Measurements from ENCODE around the gene SHISA8. TPM values are rescaled to one million over a fixed set of nuclear protein-coding genes. Genes with fewer than 3 reads are reported as not detected.

The SHISA8 gene
- polyA plus RNA-seq, 2 donors = 0.07 TPM; not detected in 1

DNA sequence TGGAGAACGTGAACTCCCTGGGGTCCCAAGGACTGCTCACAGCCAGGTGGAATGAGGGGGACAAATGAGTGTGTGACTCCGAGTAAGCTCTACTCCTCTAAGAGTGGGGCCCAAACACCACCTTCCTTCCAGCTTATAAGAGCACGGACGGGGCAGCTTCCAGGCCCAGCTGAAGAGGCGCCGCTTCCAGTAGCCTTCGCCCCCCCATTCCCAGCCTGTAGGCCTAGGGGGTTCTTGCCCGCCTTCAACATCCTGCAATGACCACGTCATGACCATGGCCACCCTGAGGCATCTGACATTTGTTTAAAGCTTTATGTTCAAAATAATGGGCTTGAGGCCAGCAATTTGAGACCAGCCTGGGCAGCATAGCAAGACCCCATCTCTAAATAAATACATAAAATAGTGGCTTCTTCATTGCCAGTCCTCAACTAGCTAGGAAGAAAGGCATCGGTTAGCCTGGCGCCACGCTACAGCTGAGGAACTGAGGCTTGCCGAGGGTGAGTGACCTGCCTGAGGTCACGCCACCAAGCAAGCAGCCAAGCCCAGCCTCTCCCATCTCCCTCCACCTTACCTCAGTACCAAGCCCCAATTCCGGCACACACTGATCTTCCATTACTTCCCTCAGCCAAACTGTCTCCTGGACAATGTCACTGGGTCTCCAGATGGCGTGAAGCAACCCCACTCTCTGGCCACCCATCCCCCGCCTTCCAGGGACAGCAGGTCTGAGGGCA, 19.6 kb upstream of the SHISA8 start:
- no peak overlapping the region for H3K27ac ChIP-seq (ENCODE audit: low read depth in 2 of 2, low read length in 1 of 2)
- 93 to 94% methylated on average over 17 of the region's 17 CpGs for WGBS, 2 donors
- H3K4me1 ChIP-seq (ENCODE audit: control insufficient read depth in 2 of 2, insufficient read depth in 2 of 2, low read length in 1 of 2) = peaks cover 0 to 5% of the 10 kb centered on the region in 2 donors
- no peaks in the 10 kb centered on the region for H3K36me3 ChIP-seq (ENCODE audit: control insufficient read depth in 2 of 2, insufficient read depth in 2 of 2, low read length in 1 of 2)
- no peaks in the 10 kb centered on the region for H3K27me3 ChIP-seq (ENCODE audit: control insufficient read depth in 1 of 2, insufficient read depth in 2 of 2, low read length in 2 of 2)
- H3K9me3 ChIP-seq (ENCODE audit: control insufficient read depth in 2 of 2, insufficient read depth in 1 of 2, low read depth in 1 of 2, low read length in 1 of 2) = no peaks in the 10 kb centered on the region
- no peak overlapping the region for H3K4me3 ChIP-seq (ENCODE audit: low read depth in 1 of 2, low read length in 2 of 2)

DNA sequence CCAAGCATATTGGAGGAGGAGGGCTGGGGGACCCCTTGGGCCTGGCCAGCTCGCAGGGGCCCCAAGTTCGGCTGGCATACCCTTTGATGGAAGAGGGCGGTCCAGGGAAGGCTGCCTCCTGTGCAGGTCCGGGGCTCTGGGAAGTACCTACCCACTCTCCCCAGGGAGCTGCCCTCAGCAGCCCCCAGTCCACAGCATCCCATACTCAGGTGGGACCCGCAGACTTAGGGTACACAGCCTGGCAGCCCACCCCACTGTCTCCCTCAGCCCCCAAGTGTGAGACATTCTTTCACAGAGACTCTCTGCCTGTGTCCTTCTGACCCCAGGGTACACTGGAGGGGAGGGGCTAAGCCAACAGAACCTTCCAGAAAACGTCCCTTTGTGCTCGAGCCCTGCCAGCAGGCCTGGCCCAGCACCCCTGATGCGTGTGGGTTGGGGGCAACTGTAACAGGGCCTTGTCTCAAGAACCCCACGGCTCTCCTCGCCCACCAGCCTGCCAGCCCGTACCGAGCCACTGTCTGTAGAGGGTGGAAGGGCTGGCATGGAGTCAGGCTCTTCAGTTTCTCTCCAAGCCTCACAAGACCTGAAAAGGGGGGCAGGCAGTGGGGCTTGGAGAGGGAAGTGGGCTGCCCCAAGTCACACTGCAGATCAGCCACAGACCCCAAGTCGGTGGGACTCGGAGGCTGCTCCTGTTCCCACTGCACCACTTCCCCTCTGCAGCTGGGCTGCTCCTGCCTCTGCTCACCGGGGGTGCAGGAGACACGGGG, 18.7 kb upstream of the SHISA8 start:
- 78 to 84% methylated on average over 13 to 16 of the region's 16 CpGs for WGBS, 2 donors
- Histone ChIP-seq H3K27me3 (ENCODE audit: control insufficient read depth in 1 of 2, insufficient read depth in 2 of 2, low read length in 2 of 2) (no peaks in the 10 kb centered on the region), H3K4me1 (ENCODE audit: control insufficient read depth in 2 of 2, insufficient read depth in 2 of 2, low read length in 1 of 2) (peaks cover 0 to 2% of the 10 kb centered on the region in 2 donors), H3K4me3 (ENCODE audit: low read depth in 1 of 2, low read length in 2 of 2) (no peak overlapping the region), H3K27ac (ENCODE audit: low read depth in 2 of 2, low read length in 1 of 2) (no peak overlapping the region), H3K9me3 (ENCODE audit: control insufficient read depth in 2 of 2, insufficient read depth in 1 of 2, low read depth in 1 of 2, low read length in 1 of 2) (no peaks in the 10 kb centered on the region), H3K36me3 (ENCODE audit: control insufficient read depth in 2 of 2, insufficient read depth in 2 of 2, low read length in 1 of 2) (no peaks in the 10 kb centered on the region)

DNA sequence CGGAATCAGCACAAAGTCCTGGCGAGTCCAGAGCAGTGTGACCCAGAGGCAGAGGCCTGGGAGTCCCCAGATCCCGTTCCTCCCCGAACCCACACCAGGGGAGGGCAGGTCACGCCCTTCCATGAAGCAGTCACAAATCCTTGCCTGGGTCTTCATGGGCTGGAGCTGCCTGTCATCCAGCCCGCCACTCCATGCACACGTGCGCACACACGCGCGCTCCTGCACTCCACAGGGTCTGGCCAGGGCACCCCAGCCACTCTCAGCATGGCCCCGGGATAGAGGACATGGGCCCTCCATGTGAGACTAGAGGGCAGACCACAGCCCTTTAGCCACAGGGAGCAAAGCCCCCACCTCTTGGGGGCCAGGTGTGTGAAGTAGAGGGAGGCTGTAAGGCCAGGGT, 17.5 kb upstream of the SHISA8 start:
- Histone ChIP-seq H3K36me3 (ENCODE audit: control insufficient read depth in 2 of 2, insufficient read depth in 2 of 2, low read length in 1 of 2) (no peaks in the 10 kb centered on the region), H3K27ac (ENCODE audit: low read depth in 2 of 2, low read length in 1 of 2) (no peak overlapping the region), H3K4me3 (ENCODE audit: low read depth in 1 of 2, low read length in 2 of 2) (no peak overlapping the region), H3K9me3 (ENCODE audit: control insufficient read depth in 2 of 2, insufficient read depth in 1 of 2, low read depth in 1 of 2, low read length in 1 of 2) (no peaks in the 10 kb centered on the region), H3K27me3 (ENCODE audit: control insufficient read depth in 1 of 2, insufficient read depth in 2 of 2, low read length in 2 of 2) (no peaks in the 10 kb centered on the region), H3K4me1 (ENCODE audit: control insufficient read depth in 2 of 2, insufficient read depth in 2 of 2, low read length in 1 of 2) (no peaks in the 10 kb centered on the region)
- WGBS, 2 donors = 94% methylated on average over 12 of the region's 12 CpGs

DNA sequence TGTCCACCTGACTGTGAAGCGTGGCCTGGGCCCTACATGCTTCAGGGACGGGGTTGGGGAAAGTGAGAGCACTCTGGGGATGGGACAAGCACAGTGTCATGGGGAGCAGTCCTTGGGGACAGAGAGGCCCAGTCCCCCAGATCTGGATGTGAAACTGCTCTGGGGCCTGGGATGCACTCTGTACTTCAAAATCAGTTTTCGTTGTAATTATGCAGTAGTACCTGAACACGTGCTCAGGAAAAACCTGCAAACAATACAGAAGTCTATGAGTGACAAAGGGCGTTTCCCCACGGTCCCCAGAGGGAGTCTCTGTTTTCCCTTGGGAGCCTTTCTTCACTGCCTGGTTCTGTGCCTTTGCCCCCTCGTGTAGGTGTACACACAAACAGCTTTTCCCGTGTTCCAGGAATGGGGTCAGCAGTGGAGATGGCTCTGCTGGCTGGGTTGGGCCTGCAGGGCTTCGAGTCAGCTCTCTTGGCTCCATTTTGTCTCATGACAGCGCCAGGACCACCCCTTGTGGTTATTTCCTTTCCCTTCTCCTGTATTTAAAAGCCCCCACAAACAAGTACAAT, 16.9 kb upstream of the SHISA8 start:
- no peak overlapping the region for H3K27ac ChIP-seq (ENCODE audit: low read depth in 2 of 2, low read length in 1 of 2)
- no peak overlapping the region for H3K4me3 ChIP-seq (ENCODE audit: low read depth in 1 of 2, low read length in 2 of 2)
- 73 to 76% methylated on average over 10 of the region's 10 CpGs for WGBS, 2 donors
- no peaks in the 10 kb centered on the region for H3K36me3 ChIP-seq (ENCODE audit: control insufficient read depth in 2 of 2, insufficient read depth in 2 of 2, low read length in 1 of 2)
- H3K9me3 ChIP-seq (ENCODE audit: control insufficient read depth in 2 of 2, insufficient read depth in 1 of 2, low read depth in 1 of 2, low read length in 1 of 2) = no peaks in the 10 kb centered on the region
- H3K4me1 ChIP-seq (ENCODE audit: control insufficient read depth in 2 of 2, insufficient read depth in 2 of 2, low read length in 1 of 2) = no peaks in the 10 kb centered on the region
- H3K27me3 ChIP-seq (ENCODE audit: control insufficient read depth in 1 of 2, insufficient read depth in 2 of 2, low read length in 2 of 2) = no peaks in the 10 kb centered on the region

DNA sequence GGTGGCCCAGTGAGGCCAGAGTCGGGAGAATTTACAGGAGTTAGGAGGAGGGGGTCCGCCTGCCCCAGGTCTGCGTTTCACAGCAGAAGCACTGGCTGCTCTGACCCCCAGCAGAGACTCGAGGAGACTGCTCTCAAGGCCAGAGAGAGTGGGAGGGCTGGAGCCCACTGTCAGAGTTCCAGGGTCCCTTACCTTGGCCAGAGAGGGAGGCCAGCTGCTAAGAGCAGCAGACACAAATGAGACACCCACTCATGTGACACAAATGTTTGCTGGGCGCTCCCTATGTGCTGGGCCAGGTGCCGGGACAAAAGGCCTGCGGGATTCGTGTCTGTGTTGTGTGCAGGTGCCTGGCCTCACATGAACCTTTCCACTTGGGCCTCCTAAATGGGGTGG, 14.5 kb upstream of the SHISA8 start:
- peaks cover 0 to 9% of the 10 kb centered on the region in 2 donors for H3K27me3 ChIP-seq (ENCODE audit: control insufficient read depth in 1 of 2, insufficient read depth in 2 of 2, low read length in 2 of 2)
- WGBS, 2 donors = 73 to 80% methylated on average over 8 of the region's 8 CpGs
- no peaks in the 10 kb centered on the region for H3K36me3 ChIP-seq (ENCODE audit: control insufficient read depth in 2 of 2, insufficient read depth in 2 of 2, low read length in 1 of 2)
- H3K9me3 ChIP-seq (ENCODE audit: control insufficient read depth in 2 of 2, insufficient read depth in 1 of 2, low read depth in 1 of 2, low read length in 1 of 2) = no peaks in the 10 kb centered on the region
- H3K4me1 ChIP-seq (ENCODE audit: control insufficient read depth in 2 of 2, insufficient read depth in 2 of 2, low read length in 1 of 2) = peaks cover 0 to 5% of the 10 kb centered on the region in 2 donors
- H3K4me3 ChIP-seq (ENCODE audit: low read depth in 1 of 2, low read length in 2 of 2) = no peak overlapping the region
- no peak overlapping the region for H3K27ac ChIP-seq (ENCODE audit: low read depth in 2 of 2, low read length in 1 of 2)

DNA sequence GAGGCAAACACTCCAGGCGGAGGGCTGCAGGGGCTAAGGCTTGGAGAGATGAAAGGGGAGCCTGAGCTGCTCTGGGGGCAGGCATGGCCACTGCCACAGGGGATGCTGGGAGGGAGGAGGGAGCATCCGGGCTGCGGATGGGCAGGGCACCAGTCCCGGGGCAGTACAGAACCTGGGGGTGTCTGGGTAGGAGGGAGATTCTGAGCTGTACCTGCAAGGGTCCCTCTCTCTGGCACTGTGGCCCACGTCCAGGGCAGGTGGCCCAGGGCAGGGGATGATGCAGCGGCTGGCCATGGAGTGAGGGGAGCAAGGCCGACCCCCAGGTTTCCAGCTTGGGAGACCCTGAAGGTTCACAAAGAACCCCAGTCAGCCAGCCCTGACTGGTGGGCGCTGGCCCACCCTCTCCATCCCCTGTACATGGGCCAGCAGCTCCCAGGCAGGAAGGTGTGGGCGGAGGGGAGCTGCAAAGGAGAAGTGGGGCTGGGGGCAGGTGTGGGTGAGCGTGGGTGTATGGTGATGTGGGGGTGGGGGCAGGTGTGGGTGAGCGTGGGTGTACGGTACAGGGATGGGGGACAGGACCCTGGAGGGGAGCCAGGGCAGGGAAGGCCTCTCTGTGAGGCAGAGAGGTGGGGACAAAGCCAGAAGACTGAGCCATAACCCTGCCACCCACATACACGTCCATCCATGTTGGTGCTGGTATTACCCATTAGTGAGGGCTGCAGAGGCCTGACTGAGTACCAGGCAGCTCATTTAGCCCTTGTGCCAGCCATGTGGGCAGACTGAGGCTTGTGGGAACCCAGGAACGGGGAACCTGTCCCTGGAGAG, 13.9 kb upstream of the SHISA8 start:
- WGBS, 2 donors = 65 to 69% methylated on average over 14 of the region's 14 CpGs
- Histone ChIP-seq H3K4me3 (ENCODE audit: low read depth in 1 of 2, low read length in 2 of 2) (no peak overlapping the region), H3K9me3 (ENCODE audit: control insufficient read depth in 2 of 2, insufficient read depth in 1 of 2, low read depth in 1 of 2, low read length in 1 of 2) (no peaks in the 10 kb centered on the region), H3K4me1 (ENCODE audit: control insufficient read depth in 2 of 2, insufficient read depth in 2 of 2, low read length in 1 of 2) (peaks cover 0 to 5% of the 10 kb centered on the region in 2 donors), H3K36me3 (ENCODE audit: control insufficient read depth in 2 of 2, insufficient read depth in 2 of 2, low read length in 1 of 2) (no peaks in the 10 kb centered on the region), H3K27me3 (ENCODE audit: control insufficient read depth in 1 of 2, insufficient read depth in 2 of 2, low read length in 2 of 2) (peaks cover 0 to 9% of the 10 kb centered on the region in 2 donors), H3K27ac (ENCODE audit: low read depth in 2 of 2, low read length in 1 of 2) (no peak overlapping the region)

DNA sequence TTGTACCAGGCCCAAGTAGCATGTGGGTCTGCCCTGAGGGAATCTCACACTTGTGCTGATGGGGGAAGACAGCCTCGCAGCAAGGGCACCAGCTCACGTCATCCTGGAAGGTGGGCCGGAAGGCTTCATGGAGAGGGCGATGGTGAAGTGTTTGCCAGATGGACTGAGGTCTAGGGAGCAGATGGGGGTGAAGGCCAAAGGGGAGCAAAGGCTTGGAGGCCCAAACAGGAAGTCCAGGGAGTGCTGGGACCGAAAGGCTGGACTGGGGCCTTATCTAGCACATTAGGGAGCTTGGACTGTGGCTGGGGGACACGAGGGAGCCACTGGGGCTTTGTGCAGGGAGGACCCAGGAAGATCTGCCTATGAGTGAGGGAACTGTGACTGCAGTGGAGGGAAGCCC, 12.9 kb upstream of the SHISA8 start:
- WGBS, 2 donors = 74 to 84% methylated on average over 6 of the region's 6 CpGs
- H3K36me3 ChIP-seq (ENCODE audit: control insufficient read depth in 2 of 2, insufficient read depth in 2 of 2, low read length in 1 of 2) = no peaks in the 10 kb centered on the region
- H3K9me3 ChIP-seq (ENCODE audit: control insufficient read depth in 2 of 2, insufficient read depth in 1 of 2, low read depth in 1 of 2, low read length in 1 of 2) = no peaks in the 10 kb centered on the region
- no peak overlapping the region for H3K27ac ChIP-seq (ENCODE audit: low read depth in 2 of 2, low read length in 1 of 2)
- H3K27me3 ChIP-seq (ENCODE audit: control insufficient read depth in 1 of 2, insufficient read depth in 2 of 2, low read length in 2 of 2) = peaks cover 0 to 9% of the 10 kb centered on the region in 2 donors
- H3K4me1 ChIP-seq (ENCODE audit: control insufficient read depth in 2 of 2, insufficient read depth in 2 of 2, low read length in 1 of 2) = peaks cover 0 to 5% of the 10 kb centered on the region in 2 donors
- no peak overlapping the region for H3K4me3 ChIP-seq (ENCODE audit: low read depth in 1 of 2, low read length in 2 of 2)

DNA sequence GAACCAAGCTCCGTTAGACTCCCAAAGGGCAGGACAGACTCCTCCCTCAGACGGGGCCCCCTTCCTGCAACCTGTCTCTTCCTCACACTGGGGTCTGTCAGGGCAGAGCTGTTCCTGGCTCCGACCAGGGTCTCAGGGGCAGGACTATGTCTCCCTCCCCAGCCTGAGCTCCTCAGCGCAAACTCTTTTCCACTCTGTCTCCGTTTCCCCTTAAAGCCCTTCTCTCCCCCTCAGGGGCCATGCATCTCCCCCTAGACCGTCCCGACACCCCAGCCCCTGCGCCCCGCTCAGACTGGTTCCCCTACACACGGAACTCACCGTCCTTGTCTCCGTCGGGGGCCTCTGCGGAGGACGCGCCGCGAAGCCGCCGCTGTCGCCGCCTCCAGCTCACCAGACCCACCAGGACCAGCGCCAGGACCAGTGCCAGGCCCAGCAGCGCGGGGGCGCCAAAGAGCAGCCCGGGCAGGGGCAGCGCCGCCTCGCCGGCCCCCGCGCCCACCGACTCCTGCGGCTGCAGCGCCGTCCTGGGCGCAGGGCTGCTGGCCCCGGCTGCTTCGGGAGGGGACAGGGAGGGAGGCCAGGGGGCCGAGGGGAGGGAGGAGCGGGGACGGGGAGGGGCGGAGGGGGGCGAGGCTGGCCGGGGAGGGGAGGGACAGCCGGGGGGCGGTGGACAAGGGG, 11.0 kb upstream of the SHISA8 start:
- Histone ChIP-seq H3K4me3 (ENCODE audit: low read depth in 1 of 2, low read length in 2 of 2) (peak overlapping the region; percentile 50 to 52), H3K36me3 (ENCODE audit: control insufficient read depth in 2 of 2, insufficient read depth in 2 of 2, low read length in 1 of 2) (no peaks in the 10 kb centered on the region), H3K9me3 (ENCODE audit: control insufficient read depth in 2 of 2, insufficient read depth in 1 of 2, low read depth in 1 of 2, low read length in 1 of 2) (no peaks in the 10 kb centered on the region), H3K27me3 (ENCODE audit: control insufficient read depth in 1 of 2, insufficient read depth in 2 of 2, low read length in 2 of 2) (peaks cover 0 to 9% of the 10 kb centered on the region in 2 donors), H3K4me1 (ENCODE audit: control insufficient read depth in 2 of 2, insufficient read depth in 2 of 2, low read length in 1 of 2) (peaks cover 0 to 5% of the 10 kb centered on the region in 2 donors), H3K27ac (ENCODE audit: low read depth in 2 of 2, low read length in 1 of 2) (no peak overlapping the region)
- 5 to 7% methylated on average over 33 to 46 of the region's 48 CpGs for WGBS, 2 donors
